CD14-positive monocyte (primary cell): ENCODE measurements around the gene RPL7A. TPM values are rescaled to one million over a fixed set of nuclear protein-coding genes. Genes with fewer than 3 reads are reported as not detected.
"Not testable (repeated sequence)": the region's sequence is repeated elsewhere in the genome, so short reads cannot be mapped to it uniquely, and the experiment has no call there.

Experiments used
- DNase-seq, 3 donors: peaks; one replicate each; pipeline ENCODE4 v3.0.0-alpha.2; 2011 to 2022
- H2AFZ ChIP-seq: 2 replicates; pipeline ENCODE4 v1.6.0; 2012; ENCODE audit warnings: mild to moderate bottlenecking, low read depth, low read length, inconsistent platforms; ENCODE audit not compliant: insufficient read depth, poor library complexity, severe bottlenecking
- H3K27ac ChIP-seq, 2 donors: 1 replicate in 1 of 2; 2 replicates in 1 of 2; pipeline ENCODE4 v1.5.1; 2012 to 2013; ENCODE audit warnings: low read length in 2 of 2, control low read depth in 1 of 2, inconsistent platforms in 1 of 2, low read depth in 1 of 2, mild to moderate bottlenecking in 1 of 2
- H3K27me3 ChIP-seq, 2 donors: one replicate each; pipeline versions ENCODE4 v1.6.0 to v1.6.1; 2011 to 2013; ENCODE audit warnings: low read length in 2 of 2; ENCODE audit not compliant: control insufficient read depth in 2 of 2, insufficient read depth in 2 of 2
- H3K36me3 ChIP-seq, 2 donors: replicated peaks in 1 of 2; 1 replicate in 1 of 2; 2 replicates in 1 of 2; pipeline versions ENCODE4 v1.5.1 to v1.6.1; 2012 to 2013; ENCODE audit warnings: low read length in 2 of 2, control low read depth in 1 of 2, inconsistent platforms in 1 of 2, mild to moderate bottlenecking in 1 of 2; ENCODE audit not compliant: insufficient read depth in 2 of 2, control insufficient read depth in 1 of 2
- H3K4me1 ChIP-seq, 2 donors: 1 replicate in 1 of 2; 2 replicates in 1 of 2; pipeline versions ENCODE4 v1.5.1 to v1.6.1; 2012 to 2013; ENCODE audit warnings: low read length in 2 of 2, control low read depth in 1 of 2, inconsistent platforms in 1 of 2, mild to moderate bottlenecking in 1 of 2, moderate library complexity in 1 of 2; ENCODE audit not compliant: insufficient read depth in 2 of 2, control insufficient read depth in 1 of 2
- H3K4me2 ChIP-seq: replicated peaks from 2 replicates; pipeline ENCODE3; 2012; ENCODE audit warnings: low read length, moderate library complexity, mild to moderate bottlenecking; ENCODE audit not compliant: poor library complexity, severe bottlenecking; ENCODE audit errors: extremely low read depth
- H3K4me3 ChIP-seq, 3 experiments: fragments of 200-600 bp in 1 of 3; sonication (generic) in 1 of 3; replicated peaks in 1 of 3; 1 replicate in 2 of 3; 2 replicates in 1 of 3; pipeline ENCODE4 v1.5.1; 2011 to 2013; ENCODE audit warnings: low read length in 3 of 3, mild to moderate bottlenecking in 3 of 3, control low read depth in 2 of 3, low read depth in 2 of 3, inconsistent platforms in 1 of 3, moderate library complexity in 1 of 3
- H3K79me2 ChIP-seq: 2 replicates; pipeline ENCODE4 v1.6.0; 2012; ENCODE audit warnings: mild to moderate bottlenecking, control low read depth, inconsistent platforms, low read length, moderate library complexity; ENCODE audit not compliant: insufficient read depth
- H3K9ac ChIP-seq: 2 replicates; pipeline ENCODE4 v1.6.0; 2017; ENCODE audit warnings: low read length, mild to moderate bottlenecking; ENCODE audit not compliant: insufficient read depth, poor library complexity, severe bottlenecking
- H3K9me3 ChIP-seq, 2 donors: replicated peaks in 1 of 2; 1 replicate in 1 of 2; 2 replicates in 1 of 2; pipeline versions ENCODE4 v1.5.1 to v1.6.1; 2012 to 2013; ENCODE audit warnings: low read length in 2 of 2, control low read depth in 1 of 2; ENCODE audit not compliant: control insufficient read depth in 1 of 2, insufficient read depth in 1 of 2
- H4K20me1 ChIP-seq: 2 replicates; pipeline ENCODE4 v1.6.0; 2012; ENCODE audit warnings: mild to moderate bottlenecking, low read length, control low read depth, moderate library complexity; ENCODE audit not compliant: insufficient read depth
- H3K27ac Mint-ChIP-seq, 7 donors: one replicate each; pipeline ENCODE4 v1.8.0; 2020; ENCODE audit warnings: mild to moderate bottlenecking in 7 of 7, mixed read lengths in 7 of 7, moderate library complexity in 6 of 7, inconsistent platforms in 2 of 7
- H3K27me3 Mint-ChIP-seq, 3 donors: one replicate each; pipeline ENCODE4 v1.8.0; 2021 to 2022; ENCODE audit warnings: low read depth in 3 of 3, mild to moderate bottlenecking in 3 of 3, mixed read lengths in 3 of 3, moderate library complexity in 3 of 3, inconsistent platforms in 1 of 3
- H3K36me3 Mint-ChIP-seq, 2 donors: one replicate each; pipeline ENCODE4 v1.8.0; 2020; ENCODE audit warnings: mixed read lengths in 2 of 2, inconsistent platforms in 1 of 2, mild to moderate bottlenecking in 1 of 2
- H3K4me1 Mint-ChIP-seq: one replicate; pipeline ENCODE4 v1.8.0; 2020; ENCODE audit warnings: mild to moderate bottlenecking, mixed read lengths
- H3K4me3 Mint-ChIP-seq, 2 donors: one replicate each; pipeline ENCODE4 v1.8.0; 2020; ENCODE audit warnings: mild to moderate bottlenecking in 2 of 2, mixed read lengths in 2 of 2, moderate library complexity in 1 of 2
- H3K9me3 Mint-ChIP-seq, 7 donors: one replicate each; pipeline ENCODE4 v1.8.0; 2020 to 2022; ENCODE audit warnings: mixed read lengths in 7 of 7, mild to moderate bottlenecking in 6 of 7, moderate library complexity in 6 of 7, inconsistent platforms in 2 of 7
- WGBS: methylation state at CpG from one replicate; pipeline ENCODE4 v1.1.5; 2013; ENCODE audit warnings: missing lambda C conversion rate; ENCODE audit not compliant: insufficient coverage; 5-methylcytosine and 5-hydroxymethylcytosine counted together
- intact Hi-C, 2 donors: fragments of 100-400 bp; cut with micrococcal nuclease; formaldehyde crosslinking; loops; one replicate each; pipeline versions ENCODE4 v1.15.0 to v1.15.1; 2023
- polyA plus RNA-seq, 3 donors: library from polyadenylated mRNA; depleted of rRNA in 1 of 3; unstranded in 2 of 3; stranded (reverse) in 1 of 3; fragments of 300-500 nt in 2 of 3; fragments of >200 nt in 1 of 3; fragmentation: Illumina TruSeq in 2 of 3; gene quantifications; 1 replicate in 2 of 3; 2 replicates in 1 of 3; pipeline ENCODE4 v1.2.3, GENCODE V29; 2012 to 2021
- TF ChIP-seq, protein P1 (sequence below): fragments of 200-600 bp; IDR thresholded peaks from one replicate; pipeline ENCODE4 v1.8.0; 2022; ENCODE audit warnings: antibody characterized with exemption, mild to moderate bottlenecking

Gene RPL7A
- polyA plus RNA-seq, 3 donors = 390 to 2,322 (median 437) TPM

DNA sequence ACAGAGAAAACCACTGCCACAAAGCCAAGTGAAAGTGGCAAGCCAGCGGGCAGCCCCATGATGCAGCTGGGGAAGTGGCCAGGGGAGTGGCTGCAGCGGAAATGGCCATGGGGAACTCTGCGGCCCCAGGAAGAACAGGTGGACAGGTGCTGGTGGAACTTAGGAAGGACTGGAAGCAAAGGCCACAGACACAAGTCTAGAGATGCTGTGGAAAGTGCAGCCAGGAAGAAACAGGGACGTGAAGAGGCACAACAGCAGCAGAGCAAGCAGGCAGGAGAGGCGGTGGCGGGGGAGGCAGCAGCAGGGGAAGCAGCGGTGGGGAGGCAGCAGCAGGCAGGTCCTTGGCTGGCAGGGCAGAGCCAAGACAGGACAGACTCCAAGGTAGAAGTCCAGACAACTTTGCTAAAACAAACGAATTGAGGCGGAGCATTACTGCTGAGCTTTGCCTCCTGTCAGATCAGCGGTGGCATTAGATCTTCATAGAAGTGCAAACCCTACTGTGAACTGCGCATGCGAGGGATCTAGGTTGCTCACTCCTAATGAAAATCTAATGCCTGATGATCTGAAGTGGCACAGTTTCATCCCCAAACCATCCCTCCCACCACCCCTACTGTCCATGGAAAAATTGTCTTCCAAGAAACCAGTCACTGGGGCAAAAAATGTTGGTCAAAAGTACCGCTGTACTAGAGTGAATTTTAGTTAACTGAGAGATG is 23.9 kb upstream of the RPL7A start:
- Mint-ChIP-seq H3K4me3 (no peak overlapping the region), H3K27me3 (peaks cover 5 to 15% (median 5%) of the 10 kb centered on the region in 3 donors), H3K27ac (peak overlapping the region in 1 of 7 donors; percentile 21), H3K9me3 (peaks cover 0 to 4% (median 0%) of the 10 kb centered on the region in 7 donors), H3K36me3 (peaks cover 0 to 4% of the 10 kb centered on the region in 2 donors), H3K4me1 (peaks cover 5% of the 10 kb centered on the region)
- Histone ChIP-seq H3K27ac (no peak overlapping the region), H4K20me1 (peaks cover 9% of the 10 kb centered on the region), H2AFZ (no peak overlapping the region), H3K36me3 (no peaks in the 10 kb centered on the region), H3K9me3 (no peaks in the 10 kb centered on the region), H3K4me1 (no peaks in the 10 kb centered on the region), H3K79me2 (no peaks in the 10 kb centered on the region), H3K9ac (no peak overlapping the region), H3K4me2 (no peak overlapping the region), H3K27me3 (no peaks in the 10 kb centered on the region), H3K4me3 (no peak overlapping the region)
- TF ChIP-seq, protein P1, sequence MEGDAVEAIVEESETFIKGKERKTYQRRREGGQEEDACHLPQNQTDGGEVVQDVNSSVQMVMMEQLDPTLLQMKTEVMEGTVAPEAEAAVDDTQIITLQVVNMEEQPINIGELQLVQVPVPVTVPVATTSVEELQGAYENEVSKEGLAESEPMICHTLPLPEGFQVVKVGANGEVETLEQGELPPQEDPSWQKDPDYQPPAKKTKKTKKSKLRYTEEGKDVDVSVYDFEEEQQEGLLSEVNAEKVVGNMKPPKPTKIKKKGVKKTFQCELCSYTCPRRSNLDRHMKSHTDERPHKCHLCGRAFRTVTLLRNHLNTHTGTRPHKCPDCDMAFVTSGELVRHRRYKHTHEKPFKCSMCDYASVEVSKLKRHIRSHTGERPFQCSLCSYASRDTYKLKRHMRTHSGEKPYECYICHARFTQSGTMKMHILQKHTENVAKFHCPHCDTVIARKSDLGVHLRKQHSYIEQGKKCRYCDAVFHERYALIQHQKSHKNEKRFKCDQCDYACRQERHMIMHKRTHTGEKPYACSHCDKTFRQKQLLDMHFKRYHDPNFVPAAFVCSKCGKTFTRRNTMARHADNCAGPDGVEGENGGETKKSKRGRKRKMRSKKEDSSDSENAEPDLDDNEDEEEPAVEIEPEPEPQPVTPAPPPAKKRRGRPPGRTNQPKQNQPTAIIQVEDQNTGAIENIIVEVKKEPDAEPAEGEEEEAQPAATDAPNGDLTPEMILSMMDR = no peak
- WGBS = 85% methylated on average over 11 of the region's 13 CpGs
- intact Hi-C loops = no loop called here
- no peak for DNase-seq

DNA sequence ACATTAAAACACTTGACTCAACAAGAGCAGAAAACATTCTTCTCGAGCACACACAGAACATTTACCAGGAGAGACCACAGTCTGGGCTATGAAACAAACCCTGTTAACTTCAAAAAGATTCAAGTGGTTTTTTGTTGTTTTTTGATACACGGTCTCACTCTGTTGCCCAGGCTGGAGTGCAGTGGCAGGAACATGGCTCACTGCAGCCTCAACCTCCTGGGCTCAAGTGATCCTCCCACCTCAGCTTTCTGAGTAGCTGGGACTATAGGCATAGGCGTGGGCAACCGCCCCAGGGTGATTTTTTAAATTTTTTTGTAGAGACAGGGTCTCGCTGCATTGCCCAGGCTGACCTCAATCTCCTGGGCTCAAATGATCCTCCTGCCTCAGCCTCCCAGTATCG is 21.0 kb upstream of the RPL7A start:
- H3K27ac ChIP-seq, H3K4me1 Mint-ChIP-seq, H2AFZ ChIP-seq, H3K27ac Mint-ChIP-seq, H3K9me3 Mint-ChIP-seq, intact Hi-C loops, H3K9ac ChIP-seq, DNase-seq, H3K4me2 ChIP-seq, H3K27me3 ChIP-seq, H3K4me3 ChIP-seq, H3K79me2 ChIP-seq, H3K4me3 Mint-ChIP-seq, H3K9me3 ChIP-seq, H3K27me3 Mint-ChIP-seq, H3K4me1 ChIP-seq: not testable (repeated sequence)
- Histone ChIP-seq H4K20me1 (peaks cover 13% of the 10 kb centered on the region), H3K36me3 (peaks cover 12 to 24% of the 10 kb centered on the region in 2 donors)
- H3K36me3 Mint-ChIP-seq = peaks cover 18 to 25% of the 10 kb centered on the region in 2 donors
- WGBS = 92% methylated on average over 4 of the region's 6 CpGs
